ENCODE results near the gene IQSEC1.

The IQSEC1 gene

GRCh38 chr3:13073326-13074005 is at the start of gene IQSEC1:
Gene IQSEC1 (minus strand): TSS chr3:13073429. CDS start chr3:13073014, 415 bp downstream.
- TF ChIP-seq CTCF (IDR thresholded peaks at IDR 0.05) = no peak

GRCh38 chr3:13122081-13123012 is 49.1 kb upstream of the IQSEC1 start:
- Histone ChIP-seq H3K36me3 (no peaks in the 10 kb centered on the region), H3K27ac (no peak overlapping the region), H3K27me3 (peaks cover 0 to 23% of the 10 kb centered on the region in 2 donors), H3K9me3 (no peaks in the 10 kb centered on the region), H3K4me3 (no peak overlapping the region), H3K4me1 (no peaks in the 10 kb centered on the region)
- no peak for TF ChIP-seq CTCF (IDR thresholded peaks at IDR 0.05)
- peak in 1 of 2 donors; percentile 55 for DNase-seq
- intact Hi-C loops (cut with DNase I; ENCODE audit: low total_unique reads) = no loop called here

More at GRCh38 chr3:13073326-13074005, at the start of gene IQSEC1:
- Histone ChIP-seq H3K27ac (peak within 1 kb of the TSS; percentile 67 to 76), H3K27me3 (peaks cover 0 to 17% of the 10 kb centered on the region in 2 donors), H3K9me3 (no peaks in the 10 kb centered on the region), H3K4me3 (peak within 1 kb of the TSS; percentile 52 to 56), H3K4me1 (peaks cover 0 to 45% (median 36%) of the 10 kb centered on the region in 4 donors), H3K36me3 (no peaks in the 10 kb centered on the region)
- peak; percentile 54 to 87 for DNase-seq
- intact Hi-C loops (cut with DNase I; ENCODE audit: low total_unique reads) = loop anchor here (10.0 kb wide), 1 partner anchor 59 kb away; no protein-coding TSS in a partner anchor

- Histone ChIP-seq H3K27me3 (peaks cover 0 to 23% of the 10 kb centered on the region in 2 donors), H3K27ac (no peak overlapping the region), H3K4me1 (no peaks in the 10 kb centered on the region), H3K9me3 (no peaks in the 10 kb centered on the region), H3K36me3 (no peaks in the 10 kb centered on the region), H3K4me3 (no peak overlapping the region)
- no peak for TF ChIP-seq CTCF (IDR thresholded peaks at IDR 0.05)
- intact Hi-C loops (cut with DNase I; ENCODE audit: low total_unique reads) = no loop called here
- DNase-seq = peak in 1 of 2 donors; percentile 57
Measured at GRCh38 chr3:13121553-13122001, 48.3 kb upstream of the IQSEC1 start.

GRCh38 chr3:13120928-13121552 is 47.8 kb upstream of the IQSEC1 start:
- intact Hi-C loops (cut with DNase I; ENCODE audit: low total_unique reads) = no loop called here
- H3K36me3 ChIP-seq = no peaks in the 10 kb centered on the region
- no peak for TF ChIP-seq CTCF (IDR thresholded peaks at IDR 0.05)
- H3K27me3 ChIP-seq = peaks cover 0 to 29% of the 10 kb centered on the region in 2 donors
- DNase-seq = peak in 1 of 2 donors; percentile 15
- no peak overlapping the region for H3K4me3 ChIP-seq
- H3K27ac ChIP-seq = no peak overlapping the region
- no peaks in the 10 kb centered on the region for H3K4me1 ChIP-seq
- H3K9me3 ChIP-seq = no peaks in the 10 kb centered on the region

GRCh38 chr3:13120289-13120927 is 47.2 kb upstream of the IQSEC1 start:
- H3K27me3 ChIP-seq = peaks cover 0 to 35% of the 10 kb centered on the region in 2 donors
- intact Hi-C loops (cut with DNase I; ENCODE audit: low total_unique reads) = no loop called here

More at GRCh38 chr3:13120289-13120927, 47.2 kb upstream of the IQSEC1 start:
- H3K4me3 ChIP-seq = no peak overlapping the region
- peak in 1 of 2 donors; percentile 41 for DNase-seq
- H3K9me3 ChIP-seq = no peaks in the 10 kb centered on the region
- H3K36me3 ChIP-seq = no peaks in the 10 kb centered on the region
- TF ChIP-seq CTCF (IDR thresholded peaks at IDR 0.05) = no peak
- no peaks in the 10 kb centered on the region for H3K4me1 ChIP-seq
- no peak overlapping the region for H3K27ac ChIP-seq
